DMS153 (cell line): ENCODE measurements around the gene UQCR10.

Source experiments
- DNase-seq: peaks from one replicate; lab custom pipeline; 2025; lab: John Stamatoyannopoulos, UW

UQCR10 gene

DNA sequence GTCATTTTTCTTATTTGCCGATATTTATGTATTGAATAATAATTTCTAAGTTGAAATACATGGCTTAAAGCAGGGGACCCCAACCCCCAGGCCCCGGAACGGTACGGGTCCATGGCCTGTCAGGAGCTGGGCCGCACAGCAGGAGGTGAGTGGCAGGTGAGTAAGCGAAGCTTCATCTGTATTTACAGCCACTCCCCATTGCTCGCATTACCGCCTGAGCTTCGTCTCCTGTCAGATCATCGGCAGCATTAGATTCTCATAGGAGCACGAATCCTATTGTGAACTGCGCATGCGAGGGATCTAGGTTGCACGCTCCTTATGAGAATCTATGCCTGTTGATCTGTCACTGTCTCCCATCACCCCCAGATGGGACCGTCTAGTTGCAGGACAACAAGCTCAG is 4.9 kb upstream of the UQCR10 start:
- DNase-seq: peak; percentile 57

DNA sequence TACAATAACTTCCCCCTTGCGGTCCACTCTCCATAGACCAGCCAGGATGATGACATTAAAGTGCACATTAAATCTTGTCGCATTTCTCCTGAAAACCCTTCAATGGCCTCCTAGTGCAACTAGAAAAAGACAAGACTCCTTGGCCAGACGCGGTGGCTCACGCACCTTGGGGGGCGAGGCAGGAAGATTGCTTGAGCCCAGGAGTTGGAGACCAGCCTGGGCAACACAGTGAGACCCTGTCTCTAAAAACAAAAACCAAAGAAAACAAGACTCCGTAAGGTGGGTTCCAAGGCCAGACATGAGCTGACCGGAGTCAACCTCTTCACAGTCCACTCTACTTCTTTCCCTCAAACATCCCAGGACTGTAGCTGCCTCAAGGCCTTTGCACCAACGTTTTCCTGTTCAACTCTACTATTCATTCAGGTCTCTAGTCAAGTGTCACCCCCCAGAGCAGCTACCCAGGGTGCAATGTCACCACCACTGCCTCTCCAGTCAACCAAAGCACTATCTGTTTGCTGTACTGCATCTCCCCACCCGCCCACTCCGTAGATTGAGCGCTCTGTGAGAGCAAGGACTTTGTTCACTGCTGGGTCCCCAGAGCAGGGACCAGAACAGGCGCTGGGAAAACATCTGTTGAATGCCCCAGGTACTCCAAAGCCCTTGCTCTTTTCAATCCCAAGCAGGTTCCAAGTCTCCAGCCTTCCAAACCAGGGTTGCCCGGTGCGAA is 1.1 kb upstream of the UQCR10 start:
- DNase-seq: no peak

DNA sequence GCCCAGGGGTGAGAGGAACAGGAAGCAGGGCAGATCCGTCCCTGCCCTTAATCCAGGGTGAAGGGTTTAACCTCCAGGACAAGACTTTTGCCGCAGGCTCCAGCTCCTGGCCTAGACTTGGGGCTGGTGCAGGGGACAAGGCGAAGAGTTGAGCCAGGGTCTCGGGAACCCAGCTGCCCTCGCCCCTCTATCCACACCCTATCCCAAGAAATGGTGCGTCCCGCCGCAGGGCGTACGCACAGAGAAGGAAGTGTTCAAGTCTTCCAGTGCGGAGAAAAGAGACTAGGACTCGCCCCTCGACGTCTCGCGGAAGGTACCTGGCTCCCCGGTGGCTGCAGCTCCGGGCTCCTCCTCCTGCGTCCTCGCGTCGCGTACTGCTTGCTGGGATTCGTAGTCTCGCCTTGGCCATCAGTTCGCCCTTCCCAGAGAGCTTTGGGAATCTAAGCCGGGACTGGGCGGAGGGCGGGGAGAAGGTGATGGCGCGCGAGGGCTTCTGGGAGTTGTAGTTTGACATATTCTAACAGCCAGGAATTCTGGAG is 468 bp upstream of the UQCR10 start, which contains the start of gene ZMAT5:
Gene ZMAT5 (minus strand): TSS at position 376 of the 539 bp plus-strand sequence. CDS start 18,463 bp downstream, outside the sequence.
- peak; percentile 97 for DNase-seq

DNA sequence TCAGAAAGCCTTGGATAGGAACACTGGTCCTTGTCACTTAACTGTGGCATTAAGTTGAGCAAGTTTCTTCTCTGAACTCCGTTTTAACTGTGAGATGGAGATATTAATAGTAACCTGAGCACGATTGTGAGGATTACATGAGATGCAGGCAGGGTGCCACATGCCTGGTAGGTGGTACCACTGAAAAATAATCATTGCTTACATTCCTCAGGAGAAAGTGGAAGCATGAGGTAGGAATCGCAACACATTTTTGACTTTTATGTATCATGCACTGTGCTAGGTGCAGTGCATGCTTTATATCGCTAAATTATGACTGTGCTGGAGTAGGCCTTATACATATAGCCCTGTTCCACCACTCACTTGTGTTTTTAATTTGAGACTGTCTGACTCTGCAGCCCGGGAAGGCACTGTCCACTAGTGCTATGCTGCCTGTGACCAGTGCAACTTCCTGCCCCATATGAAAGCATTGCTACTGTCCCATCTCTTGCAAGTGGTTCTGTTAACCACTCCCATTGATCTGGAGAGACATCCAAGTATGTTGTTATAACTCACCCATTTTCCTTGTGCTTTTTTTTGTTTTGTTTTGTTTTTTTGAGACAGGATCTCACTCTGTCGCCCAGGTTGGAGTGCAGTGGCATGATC is 1.0 kb downstream of the UQCR10 start:
- DNase-seq: no peak

DNA sequence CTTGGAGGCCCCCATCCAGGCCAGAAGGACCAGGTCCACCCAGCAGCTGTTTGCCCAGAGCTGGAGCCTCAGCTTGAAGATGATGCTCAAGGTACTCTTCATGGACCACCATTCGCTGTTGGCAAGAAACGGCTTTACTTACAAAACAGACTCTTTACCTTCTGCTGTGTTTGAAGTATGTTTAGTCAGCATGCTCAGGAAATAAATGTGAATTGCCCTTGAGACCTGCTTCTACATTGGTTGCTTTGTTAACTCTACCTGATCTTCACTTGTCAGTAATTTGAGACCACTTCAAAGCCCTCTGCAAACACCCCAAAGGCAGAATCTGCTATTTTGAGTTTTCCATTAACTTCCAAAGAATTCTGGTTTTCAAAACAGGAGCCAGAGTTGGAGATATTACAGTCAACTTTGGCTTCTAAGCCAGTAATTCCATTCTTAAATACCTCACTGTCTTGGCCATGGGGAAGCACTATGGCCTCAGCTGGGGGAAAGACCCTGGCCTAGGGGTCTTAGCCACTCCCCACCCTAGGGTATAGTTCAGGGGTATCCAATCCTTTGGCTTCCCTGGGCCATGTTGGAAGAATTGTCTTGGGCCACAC is 2.7 kb downstream of the UQCR10 start:
- DNase-seq: no peak

GRCh38 chr22:29772170-29772641 is 5.0 kb downstream of the UQCR10 start:
- DNase-seq: no peak

DNA sequence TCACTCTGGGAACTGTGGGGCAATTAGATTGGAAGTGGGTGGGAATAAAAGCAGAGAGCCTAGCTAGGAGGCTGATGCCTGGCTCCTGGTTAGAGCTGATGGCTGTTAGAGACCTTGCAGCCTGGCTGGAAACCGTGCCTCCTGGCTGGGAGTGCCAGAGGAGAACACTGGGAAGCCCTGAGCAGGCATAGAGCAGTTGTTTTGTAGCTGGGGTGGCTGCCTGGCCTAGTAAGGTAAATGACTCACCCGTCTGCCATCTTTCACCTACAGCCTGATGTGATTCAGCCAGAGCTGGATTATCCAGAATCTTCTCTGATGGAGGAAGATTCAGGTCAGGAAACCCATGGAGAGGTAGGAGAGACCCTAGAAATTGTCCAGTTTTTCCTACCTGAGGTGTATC is 6.1 kb downstream of the UQCR10 start:
- no peak for DNase-seq

- no peak for DNase-seq
These were observed 13.1 kb downstream of the UQCR10 start for GRCh38 chr22:29780220-29780619.

DNA sequence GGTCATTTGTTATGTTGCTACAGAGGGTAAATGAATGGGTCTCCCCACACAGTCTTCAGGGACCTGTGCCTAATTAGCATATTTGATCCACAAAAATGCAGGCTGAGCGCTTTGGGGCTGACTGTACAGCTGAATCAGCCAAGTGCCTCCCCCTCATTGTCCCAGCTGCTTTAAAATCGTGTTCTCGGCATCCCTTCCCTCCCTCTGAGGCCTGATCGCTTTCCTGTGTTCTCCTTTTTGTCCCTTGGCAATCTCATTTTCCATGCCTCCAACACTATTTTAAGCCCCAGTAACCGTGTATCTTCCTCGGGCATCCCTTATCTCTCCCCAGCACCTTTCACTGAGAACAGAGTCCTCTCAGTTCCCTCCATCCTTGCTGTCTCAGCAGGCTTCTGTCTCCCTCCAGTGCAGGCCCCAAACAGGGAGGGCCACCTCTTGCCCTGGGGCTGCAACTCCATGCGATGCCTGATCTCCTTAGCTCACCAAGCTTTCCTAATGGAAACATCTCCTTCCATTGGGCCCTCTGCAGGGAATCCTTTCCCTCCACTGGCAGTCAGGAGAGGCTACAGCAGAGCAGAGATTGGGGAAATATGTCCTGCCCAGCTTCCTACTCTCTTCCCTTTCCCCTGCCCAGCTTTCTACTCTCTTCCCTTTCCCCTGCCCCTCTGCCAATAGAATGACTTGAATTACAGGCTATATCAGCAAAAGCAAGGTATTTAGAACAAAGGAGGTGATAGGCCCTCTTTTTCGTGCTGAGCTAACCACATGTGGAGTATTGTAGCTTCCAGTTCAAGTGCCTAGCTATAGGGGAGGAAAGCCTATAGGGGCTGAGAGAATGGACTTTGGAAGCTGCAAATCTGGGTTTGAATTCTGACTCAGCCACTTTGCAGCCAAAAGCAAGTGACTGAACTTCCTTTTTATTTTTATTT is 13.8 kb downstream of the UQCR10 start:
- no peak for DNase-seq

DNA sequence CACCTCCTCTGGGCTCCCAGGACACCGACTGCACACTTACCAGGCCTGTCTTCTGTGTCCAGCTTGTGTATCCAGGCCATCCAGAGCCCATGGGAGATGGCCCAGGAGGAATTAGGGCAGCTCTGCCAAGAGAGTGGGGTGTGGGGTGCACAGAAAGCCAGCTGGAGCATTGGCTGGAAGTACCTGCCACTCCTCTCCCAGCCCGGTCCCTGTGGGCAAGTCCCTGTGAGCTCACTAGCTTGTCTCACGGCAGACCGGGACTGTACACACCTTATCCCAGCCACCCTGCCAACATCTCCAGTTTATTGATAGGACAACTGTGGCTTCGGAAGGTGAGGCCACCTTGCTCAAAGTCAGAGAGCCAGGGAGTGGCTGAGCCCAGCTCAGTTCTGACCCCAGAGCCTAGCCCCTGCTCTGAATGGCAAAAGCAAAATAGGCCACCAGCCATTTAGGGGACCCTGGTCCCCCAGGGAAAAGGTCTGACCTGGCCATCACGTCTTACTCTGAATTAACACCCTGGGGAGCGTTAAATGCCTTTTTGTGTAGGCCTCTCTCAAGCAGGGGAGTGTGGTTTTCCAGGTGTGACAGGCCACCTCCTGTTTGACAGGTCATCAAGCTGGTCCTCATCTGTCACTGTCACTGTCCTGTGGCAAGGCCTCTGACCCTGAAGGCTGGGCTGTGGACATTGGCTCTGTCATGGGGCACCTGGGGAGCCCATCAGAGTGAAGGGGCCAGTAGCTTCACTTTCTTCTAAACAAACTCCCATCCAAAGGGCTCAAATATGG is 15.1 kb downstream of the UQCR10 start:
- DNase-seq: no peak

- DNase-seq: no peak
These were observed 17.5 kb downstream of the UQCR10 start for GRCh38 chr22:29784451-29785361.

- no peak for DNase-seq
These were observed 18.9 kb downstream of the UQCR10 start for GRCh38 chr22:29786031-29786430.

DNA sequence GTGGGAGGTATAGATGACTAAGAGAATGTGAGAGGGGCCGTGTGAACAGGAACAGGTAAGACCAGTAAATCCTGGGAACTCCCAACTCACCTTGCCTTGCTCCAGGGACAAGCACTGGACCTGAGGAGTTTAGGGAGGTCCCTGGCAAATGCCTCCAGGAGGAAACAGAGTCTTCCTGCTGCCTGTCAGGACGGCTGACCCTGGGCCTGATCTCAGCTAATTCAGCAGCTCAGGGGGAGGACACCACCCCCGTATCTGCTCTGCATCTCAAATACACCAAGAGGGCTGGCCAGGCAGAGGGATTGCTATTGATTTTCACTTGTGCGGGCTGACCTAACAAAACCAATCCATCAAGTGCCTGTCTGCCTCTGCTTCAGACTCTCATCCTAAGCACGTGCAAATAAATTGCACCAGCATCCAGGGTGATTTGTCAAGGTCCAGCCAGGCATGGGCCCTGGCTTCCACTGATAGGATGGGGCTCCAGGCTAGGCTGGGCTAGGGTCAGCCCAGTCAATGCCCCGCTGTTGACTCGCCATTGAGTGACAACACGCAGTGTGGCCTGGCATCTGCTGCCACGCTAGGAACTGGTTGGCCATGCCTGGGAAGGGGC is 20.3 kb downstream of the UQCR10 start:
- no peak for DNase-seq

GRCh38 chr22:29788339-29789279 is 21.4 kb downstream of the UQCR10 start:
- no peak for DNase-seq

DNA sequence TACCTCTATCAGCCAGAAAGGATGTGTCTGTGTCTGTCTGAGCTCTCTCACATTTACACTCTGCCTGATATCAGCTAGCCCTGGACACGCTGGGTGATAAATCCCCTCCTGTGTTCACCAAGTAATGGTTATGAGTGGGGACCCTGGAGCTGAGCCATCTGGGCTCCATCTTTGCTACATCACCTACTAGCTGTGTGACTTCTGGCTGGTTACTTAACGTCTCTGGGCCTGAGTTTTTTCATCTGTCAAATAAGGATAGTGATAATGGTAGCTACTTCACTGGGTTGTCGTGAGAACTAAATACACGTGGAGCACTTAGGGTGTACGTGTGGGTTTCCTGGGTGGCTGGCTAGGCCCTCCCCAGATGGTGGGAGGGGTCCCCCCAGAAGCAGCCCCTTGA is 22.9 kb downstream of the UQCR10 start:
- no peak for DNase-seq

- no peak for DNase-seq
These were observed 26.2 kb downstream of the UQCR10 start for GRCh38 chr22:29793396-29793795.

- no peak for DNase-seq
These were observed 28.5 kb downstream of the UQCR10 start for GRCh38 chr22:29795663-29796062.

GRCh38 chr22:29797351-29797750 is 30.2 kb downstream of the UQCR10 start:
- DNase-seq: no peak
